Epithelial cell of prostate (primary cell): ENCODE measurements around the gene GPR68.
"Not testable (repeated sequence)": the region's sequence is repeated elsewhere in the genome, so short reads cannot be mapped to it uniquely, and the experiment has no call there.

Source experiments
- DNase-seq: peaks from one replicate; pipeline ENCODE4 v3.0.0-alpha.2; 2011; ENCODE audit warnings: low read depth, low spot score
- H3K27ac ChIP-seq: fragments of 450-650 bp; 2 replicates; pipeline ENCODE4 v1.5.1; 2017; ENCODE audit warnings: mild to moderate bottlenecking

Gene GPR68

GRCh38 chr14:91204657-91205056 lies 39.8 kb downstream of the GPR68 start:
- no peak for DNase-seq
- H3K27ac ChIP-seq = no peak overlapping the region

- no peak overlapping the region for H3K27ac ChIP-seq
- no peak for DNase-seq
These were observed 42.1 kb downstream of the GPR68 start for GRCh38 chr14:91202234-91202974.

- not testable (repeated sequence) for DNase-seq, H3K27ac ChIP-seq
These were observed 43.7 kb downstream of the GPR68 start for GRCh38 chr14:91200802-91201201.

GRCh38 chr14:91197631-91198030 lies 46.9 kb downstream of the GPR68 start:
- no peak for DNase-seq
- H3K27ac ChIP-seq = no peak overlapping the region

GRCh38 chr14:91195881-91196280 lies 48.6 kb downstream of the GPR68 start:
- DNase-seq = no peak
- no peak overlapping the region for H3K27ac ChIP-seq

GRCh38 chr14:91193069-91193468 lies 51.4 kb downstream of the GPR68 start:
- no peak for DNase-seq
- H3K27ac ChIP-seq = no peak overlapping the region

GRCh38 chr14:91190853-91191252 lies 53.7 kb downstream of the GPR68 start:
- H3K27ac ChIP-seq = no peak overlapping the region
- DNase-seq = no peak

GRCh38 chr14:91187271-91187670 lies 57.2 kb downstream of the GPR68 start:
- DNase-seq = no peak
- H3K27ac ChIP-seq = no peak overlapping the region

GRCh38 chr14:91186515-91187066 lies 57.9 kb downstream of the GPR68 start:
- no peak overlapping the region for H3K27ac ChIP-seq
- no peak for DNase-seq

GRCh38 chr14:91185721-91186120 lies 58.8 kb downstream of the GPR68 start:
- no peak for DNase-seq
- H3K27ac ChIP-seq = no peak overlapping the region

GRCh38 chr14:91184559-91184958 lies 59.9 kb downstream of the GPR68 start:
- H3K27ac ChIP-seq = no peak overlapping the region
- no peak for DNase-seq

GRCh38 chr14:91182753-91183152 lies 61.8 kb downstream of the GPR68 start:
- not testable (repeated sequence) for DNase-seq, H3K27ac ChIP-seq
